Loucy (cell line): ENCODE measurements around the gene MCFD2.

Experiments used
- H2AFZ ChIP-seq: fragments of 200-600 bp; sonication (generic); 2 replicates; pipeline ENCODE4 v1.6.0; 2016; ENCODE audit warnings: antibody characterized with exemption, mild to moderate bottlenecking, low read length, moderate library complexity
- H3F3A ChIP-seq: fragments of 200-600 bp; 2 replicates; pipeline ENCODE4 v1.6.0; 2016; ENCODE audit warnings: antibody characterized with exemption, low read depth, mild to moderate bottlenecking
- H3K27me3 ChIP-seq: fragments of 200-600 bp; sonication (generic); 2 replicates; pipeline ENCODE4 v1.6.1; 2014; ENCODE audit warnings: low read length, mild to moderate bottlenecking; ENCODE audit not compliant: insufficient read depth, poor library complexity, severe bottlenecking
- H3K36me3 ChIP-seq: fragments of 200-600 bp; sonication (generic); 2 replicates; pipeline ENCODE4 v1.6.1; 2016; ENCODE audit warnings: low read length; ENCODE audit not compliant: insufficient read depth
- H3K4me1 ChIP-seq: fragments of 200-600 bp; sonication (generic); 2 replicates; pipeline ENCODE4 v1.5.1; 2014; ENCODE audit warnings: low read length, mild to moderate bottlenecking; ENCODE audit not compliant: insufficient read depth, poor library complexity, severe bottlenecking
- H3K4me2 ChIP-seq: fragments of 200-600 bp; sonication (generic); 2 replicates; pipeline ENCODE4 v1.6.0; 2014; ENCODE audit warnings: antibody characterized with exemption, low read length, low read depth, mild to moderate bottlenecking; ENCODE audit not compliant: poor library complexity, severe bottlenecking
- H3K4me3 ChIP-seq: fragments of 200-600 bp; sonication (generic); 2 replicates; pipeline ENCODE4 v1.5.1; 2014; ENCODE audit warnings: low read length, mild to moderate bottlenecking, mixed read lengths; ENCODE audit not compliant: poor library complexity, severe bottlenecking
- H3K79me2 ChIP-seq: fragments of 200-600 bp; sonication (generic); 2 replicates; pipeline ENCODE4 v1.6.1; 2014; ENCODE audit warnings: low read length; ENCODE audit not compliant: insufficient read depth
- H3K9ac ChIP-seq: fragments of 200-600 bp; sonication (generic); 2 replicates; pipeline ENCODE4 v1.6.0; 2014; ENCODE audit warnings: mild to moderate bottlenecking, low read depth, low read length, moderate library complexity; ENCODE audit not compliant: poor library complexity, severe bottlenecking
- H3K9me2 ChIP-seq: fragments of 200-600 bp; sonication (generic); replicated peaks from 2 replicates; pipeline ENCODE4 v1.6.1; 2016; ENCODE audit warnings: low read depth, low read length, mixed read lengths
- H3K9me3 ChIP-seq: fragments of 200-600 bp; sonication (generic); 2 replicates; pipeline ENCODE4 v1.6.1; 2014; ENCODE audit warnings: mild to moderate bottlenecking, antibody characterized with exemption, low read length, low read depth; ENCODE audit not compliant: insufficient read depth
- H4K20me1 ChIP-seq: fragments of 200-600 bp; sonication (generic); 2 replicates; pipeline ENCODE4 v1.6.0; 2014; ENCODE audit warnings: antibody characterized with exemption, low read length, mild to moderate bottlenecking; ENCODE audit not compliant: insufficient read depth, poor library complexity, severe bottlenecking
- CTCF ChIP-seq: fragments of 200-600 bp; sonication (generic); conservative IDR thresholded peaks from 2 replicates; pipeline ENCODE4 v1.5.1; 2014; ENCODE audit warnings: mild to moderate bottlenecking, antibody characterized with exemption, low read length
- EZH2phosphoT487 ChIP-seq: fragments of 200-600 bp; IDR thresholded peaks from 2 replicates; pipeline ENCODE4 v1.6.1; 2018; ENCODE audit warnings: antibody characterized with exemption, mild to moderate bottlenecking, moderate library complexity, borderline replicate concordance

The MCFD2 gene

GRCh38 chr2:46859482-46859881, 56.1 kb downstream of the MCFD2 start:
- Histone ChIP-seq H3K9ac (no peak overlapping the region), H3K27me3 (no peaks in the 10 kb centered on the region), H3K4me1 (no peaks in the 10 kb centered on the region), H4K20me1 (no peaks in the 10 kb centered on the region), H3K79me2 (no peaks in the 10 kb centered on the region), H2AFZ (no peak overlapping the region), H3K36me3 (no peaks in the 10 kb centered on the region), H3F3A (no peaks in the 10 kb centered on the region), H3K4me2 (no peak overlapping the region), H3K4me3 (no peak overlapping the region), H3K9me3 (no peaks in the 10 kb centered on the region; the same call in 1 of the 2 replicates), H3K9me2 (no peaks in the 10 kb centered on the region)
- TF ChIP-seq EZH2phosphoT487 (no peak), CTCF (no peak)

- Histone ChIP-seq H3F3A (no peaks in the 10 kb centered on the region), H3K36me3 (no peaks in the 10 kb centered on the region), H4K20me1 (no peaks in the 10 kb centered on the region), H3K27me3 (no peaks in the 10 kb centered on the region), H3K4me3 (no peak overlapping the region), H3K9me2 (no peaks in the 10 kb centered on the region), H3K4me1 (no peaks in the 10 kb centered on the region), H3K9ac (no peak overlapping the region), H3K4me2 (no peak overlapping the region), H3K79me2 (no peaks in the 10 kb centered on the region), H3K9me3 (no peaks in the 10 kb centered on the region), H2AFZ (no peak overlapping the region)
- TF ChIP-seq CTCF (no peak), EZH2phosphoT487 (no peak)
Observed at GRCh38 chr2:46858702-46859090, 56.9 kb downstream of the MCFD2 start.

GRCh38 chr2:46857871-46858701, 57.5 kb downstream of the MCFD2 start:
- no peaks in the 10 kb centered on the region for H3K4me1 ChIP-seq
- no peaks in the 10 kb centered on the region for H3K36me3 ChIP-seq
- no peaks in the 10 kb centered on the region for H3K79me2 ChIP-seq
- H3K4me3 ChIP-seq = no peak overlapping the region
- H3F3A ChIP-seq = no peaks in the 10 kb centered on the region
- TF ChIP-seq CTCF = no peak
- no peak for TF ChIP-seq EZH2phosphoT487
- H3K9ac ChIP-seq = no peak overlapping the region
- no peak overlapping the region for H2AFZ ChIP-seq
- H3K27me3 ChIP-seq = no peaks in the 10 kb centered on the region
- H3K4me2 ChIP-seq = no peak overlapping the region
- no peaks in the 10 kb centered on the region for H3K9me2 ChIP-seq
- H3K9me3 ChIP-seq = no peaks in the 10 kb centered on the region
- no peaks in the 10 kb centered on the region for H4K20me1 ChIP-seq
